HCT116 (cell line): ENCODE measurements around the gene JCHAIN. TPM values are rescaled to one million over a fixed set of nuclear protein-coding genes. Genes with fewer than 3 reads are reported as not detected.

ENCODE experiments used
- ATAC-seq: fragments of 200-7000 bp; cut with Tn5 transposase; 2 replicates; pipeline ENCODE4 v1.9.1; 2020; ENCODE audit warnings: mild to moderate bottlenecking, moderate library complexity
- BruUV-seq: library from RNA; stranded (reverse); fragments of 400-500 nt; replicated peaks from 2 replicates; lab custom pipeline; 2021; lab: Mats Ljungman, UMichigan
- CTCF ChIA-PET: fragments of 300-600 bp; sonication (Branson Sonifier 250); formaldehyde crosslinking; loops from one replicate; lab custom pipeline; 2021; ENCODE audit warnings: antibody characterized with exemption; lab: Charles Lee
- POLR2A ChIA-PET: fragments of 300-600, 350-600 bp; sonication (Branson Sonifier 250); formaldehyde crosslinking; loops from one replicate; lab custom pipeline; 2021; ENCODE audit warnings: antibody characterized with exemption; lab: Charles Lee
- RAD21 ChIA-PET, 2 experiments: fragments of 300-600 bp; sonication (Branson Sonifier 250); formaldehyde crosslinking; loops; one replicate each; lab custom pipeline; 2023; ENCODE audit warnings: low total read pairs in 2 of 2; ENCODE audit not compliant: uncharacterized antibody in 2 of 2, unreplicated experiment in 2 of 2, low non-redundant PET in 1 of 2; lab: Charles Lee
- DNase-seq: peaks from one replicate; pipeline ENCODE4 v3.0.0-alpha.2; 2010; ENCODE audit warnings: low read depth, low spot score
- H2AFZ ChIP-seq: fragments of 200-600 bp; shearing (Covaris generic), sonication (generic); 2 replicates; pipeline ENCODE4 v1.6.1; 2017; ENCODE audit warnings: low read depth, mixed run types, mixed read lengths, antibody characterized with exemption, low read length; ENCODE audit not compliant: poor library complexity, severe bottlenecking
- H3K27ac ChIP-seq: 2 replicates; pipeline ENCODE4 v1.5.1; 2012; ENCODE audit warnings: low read depth, low read length
- H3K27me3 ChIP-seq: fragments of 200-600 bp; sonication (generic); 2 replicates; pipeline ENCODE4 v1.6.1; 2016; ENCODE audit warnings: mixed run types, low read length, mixed read lengths; ENCODE audit not compliant: insufficient read depth
- H3K36me3 ChIP-seq, 2 experiments: fragments of 200-500 bp in 1 of 2; fragments of 200-600 bp in 1 of 2; sonication (Bioruptor generic) in 1 of 2; sonication (generic) in 1 of 2; 2 replicates each; pipeline versions ENCODE4 v1.5.1 to v1.6.1; 2014 to 2016; ENCODE audit warnings: low read length in 2 of 2, inconsistent platforms in 1 of 2, mixed read lengths in 1 of 2, mixed run types in 1 of 2; ENCODE audit not compliant: insufficient read depth in 2 of 2, control insufficient read depth in 1 of 2
- H3K4me1 ChIP-seq, 2 experiments: fragments of 200-600 bp in 1 of 2; sonication (generic) in 1 of 2; 2 replicates each; pipeline versions ENCODE4 v1.5.1 to v1.6.1; 2012 to 2017; ENCODE audit warnings: low read length in 2 of 2, inconsistent platforms in 1 of 2, mild to moderate bottlenecking in 1 of 2, mixed read lengths in 1 of 2, mixed run types in 1 of 2, moderate library complexity in 1 of 2; ENCODE audit not compliant: insufficient read depth in 2 of 2, control insufficient read depth in 1 of 2
- H3K4me2 ChIP-seq: fragments of 200-600 bp; sonication (generic); 2 replicates; pipeline ENCODE4 v1.6.1; 2017; ENCODE audit warnings: mixed run types, low read length, mixed read lengths
- H3K4me3 ChIP-seq, 2 experiments: fragments of 200-600 bp in 1 of 2; sonication (generic) in 1 of 2; replicated peaks in 1 of 2; 2 replicates each; pipeline ENCODE4 v1.5.1; 2011 to 2016; ENCODE audit warnings: low read length in 2 of 2, control low read depth in 1 of 2, low read depth in 1 of 2, mild to moderate bottlenecking in 1 of 2, mixed read lengths in 1 of 2, mixed run types in 1 of 2
- H3K79me2 ChIP-seq: fragments of 200-600 bp; sonication (generic); 2 replicates; pipeline ENCODE4 v1.6.1; 2017; ENCODE audit warnings: mild to moderate bottlenecking, mixed run types, low read length, moderate library complexity, mixed read lengths; ENCODE audit not compliant: insufficient read depth
- H3K9ac ChIP-seq: fragments of 200-600 bp; sonication (generic); 2 replicates; pipeline ENCODE4 v1.6.1; 2016; ENCODE audit warnings: low read length, mixed read lengths
- H3K9me2 ChIP-seq: fragments of 200-600 bp; sonication (generic), shearing (Covaris generic); 2 replicates; pipeline ENCODE4 v1.6.1; 2017; ENCODE audit warnings: mixed run types, mild to moderate bottlenecking, moderate library complexity; ENCODE audit not compliant: insufficient read depth
- H3K9me3 ChIP-seq, 2 experiments: fragments of 200-500 bp in 1 of 2; fragments of 200-600 bp in 1 of 2; sonication (Bioruptor generic) in 1 of 2; sonication (generic) in 1 of 2; 2 replicates each; pipeline ENCODE4 v1.6.1; 2014 to 2017; ENCODE audit warnings: low read length in 2 of 2, mixed read lengths in 2 of 2, inconsistent platforms in 1 of 2, low read depth in 1 of 2, mild to moderate bottlenecking in 1 of 2, mixed run types in 1 of 2, moderate library complexity in 1 of 2; ENCODE audit not compliant: control insufficient read depth in 1 of 2, insufficient read depth in 1 of 2
- H4K20me1 ChIP-seq: fragments of 200-600 bp; sonication (generic), shearing (Covaris generic); 2 replicates; pipeline ENCODE4 v1.6.1; 2017; ENCODE audit warnings: mixed run types, mild to moderate bottlenecking, moderate library complexity; ENCODE audit not compliant: insufficient read depth
- CBX3 ChIP-seq: IDR thresholded peaks from 2 replicates; pipeline ENCODE4 v1.6.1; 2012; ENCODE audit warnings: low read depth
- CEBPB ChIP-seq: IDR thresholded peaks from 2 replicates; pipeline ENCODE4 v1.6.1; 2012; ENCODE audit warnings: low read depth
- EGR1 ChIP-seq: IDR thresholded peaks from 2 replicates; pipeline ENCODE4 v1.6.1; 2012; ENCODE audit warnings: low read depth
- ELF1 ChIP-seq: IDR thresholded peaks from 2 replicates; pipeline ENCODE4 v1.6.1; 2012; ENCODE audit warnings: low read depth, borderline replicate concordance
- EZH2phosphoT487 ChIP-seq: fragments of 200-600 bp; IDR thresholded peaks from 2 replicates; pipeline ENCODE4 v1.6.1; 2018; ENCODE audit warnings: antibody characterized with exemption, borderline replicate concordance
- FOSL1 ChIP-seq: IDR thresholded peaks from 2 replicates; pipeline ENCODE4 v1.6.1; 2012; ENCODE audit warnings: low read depth
- JUND ChIP-seq: IDR thresholded peaks from 2 replicates; pipeline ENCODE4 v1.6.1; 2012
- POLR2A ChIP-seq: IDR thresholded peaks from 2 replicates; pipeline ENCODE4 v1.7.0; 2011; ENCODE audit warnings: borderline replicate concordance; ENCODE audit not compliant: insufficient read depth, insufficient read length; ENCODE audit errors: extremely low read depth
- RAD21 ChIP-seq: IDR thresholded peaks from 2 replicates; pipeline ENCODE4 v1.6.1; 2012; ENCODE audit warnings: low read depth, mild to moderate bottlenecking
- SIN3A ChIP-seq: IDR thresholded peaks from 2 replicates; pipeline ENCODE4 v1.6.1; 2012; ENCODE audit warnings: low read depth
- SRF ChIP-seq: IDR thresholded peaks from 2 replicates; pipeline ENCODE4 v1.6.1; 2012; ENCODE audit warnings: low read depth
- TCF7L2 ChIP-seq: IDR thresholded peaks from 2 replicates; pipeline ENCODE4 v1.7.0; 2011; ENCODE audit warnings: borderline replicate concordance, inconsistent platforms; ENCODE audit not compliant: insufficient read depth, insufficient read length; ENCODE audit errors: extremely low read depth
- YY1 ChIP-seq: IDR thresholded peaks from 2 replicates; pipeline ENCODE4 v1.6.1; 2011; ENCODE audit warnings: low read length, low read depth, moderate library complexity, mild to moderate bottlenecking; ENCODE audit not compliant: insufficient replicate concordance; ENCODE audit errors: extremely low read depth
- ZFX ChIP-seq: fragments of 450-650 bp; IDR thresholded peaks from 2 replicates; pipeline ENCODE4 v1.6.1; 2017
- ZNF274 ChIP-seq: fragments of 200-500 bp; sonication (Bioruptor generic); IDR thresholded peaks from 2 replicates; pipeline ENCODE4 v1.6.1; 2014; ENCODE audit warnings: mild to moderate bottlenecking, low read depth, low read length, inconsistent platforms
- intact Hi-C: fragments of 100-400 bp; cut with micrococcal nuclease; formaldehyde crosslinking; loops from 2 replicates; pipeline ENCODE4 v1.10.0; 2022
- total RNA-seq: library from RNA; stranded (reverse); gene quantifications from one replicate; pipeline ENCODE4 v1.2.1, GENCODE V29; 2021; ENCODE audit not compliant: unreplicated experiment
- TF ChIP-seq, protein P1 (sequence below): IDR thresholded peaks from 2 replicates; pipeline ENCODE4 v1.6.1; 2012
- TF ChIP-seq, protein P2 (sequence below): IDR thresholded peaks from 2 replicates; pipeline ENCODE4 v1.6.1; 2011; ENCODE audit warnings: mild to moderate bottlenecking, low read length, moderate library complexity; ENCODE audit not compliant: insufficient replicate concordance; ENCODE audit errors: extremely low read depth
- TF ChIP-seq, protein P3 (sequence below): IDR thresholded peaks from 2 replicates; pipeline ENCODE4 v1.6.1; 2012
- TF ChIP-seq, protein P4 (sequence below), 3 experiments: fragments of 200-600 bp in 1 of 3; sonication (generic) in 1 of 3; IDR thresholded peaks in 2 of 3; conservative IDR thresholded peaks in 1 of 3; 2 replicates each; pipeline ENCODE4 v1.5.1; 2012 to 2017; ENCODE audit warnings: low read depth in 2 of 3, low read length in 2 of 3, antibody characterized with exemption in 1 of 3, borderline replicate concordance in 1 of 3, control low read depth in 1 of 3, mild to moderate bottlenecking in 1 of 3, mixed read lengths in 1 of 3, mixed run types in 1 of 3, moderate library complexity in 1 of 3; ENCODE audit not compliant: insufficient read depth in 1 of 3

JCHAIN gene
- total RNA-seq, 1 experiment from 2014 or later: 0.79 TPM

DNA sequence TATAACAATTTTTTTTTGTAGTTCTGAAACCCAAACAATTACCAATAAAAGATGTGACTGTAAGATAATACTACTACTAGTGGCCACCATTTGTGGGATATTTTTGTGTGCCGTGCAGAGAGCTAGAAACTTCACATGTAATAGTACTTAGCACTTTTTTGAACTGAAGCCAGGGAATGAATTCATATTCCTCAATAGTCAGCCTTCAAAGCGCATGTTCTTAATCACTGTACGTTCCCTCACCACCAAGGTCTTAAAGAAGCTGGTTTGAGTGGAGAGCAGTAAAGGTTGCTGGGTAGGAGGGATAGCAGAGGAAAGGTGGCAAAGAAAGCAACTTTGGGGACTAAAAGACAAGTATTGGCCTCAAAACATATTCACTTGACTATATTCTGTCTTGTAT, 45.8 kb upstream of the JCHAIN start:
- H3K9me2 ChIP-seq: no peaks in the 10 kb centered on the region
- POLR2A ChIA-PET: interaction anchor here (0.6 kb wide), 1 partner anchor 41 kb away, joined by 6 read pairs; no protein-coding TSS in a partner anchor
- intact Hi-C loops: no loop called here

DNA sequence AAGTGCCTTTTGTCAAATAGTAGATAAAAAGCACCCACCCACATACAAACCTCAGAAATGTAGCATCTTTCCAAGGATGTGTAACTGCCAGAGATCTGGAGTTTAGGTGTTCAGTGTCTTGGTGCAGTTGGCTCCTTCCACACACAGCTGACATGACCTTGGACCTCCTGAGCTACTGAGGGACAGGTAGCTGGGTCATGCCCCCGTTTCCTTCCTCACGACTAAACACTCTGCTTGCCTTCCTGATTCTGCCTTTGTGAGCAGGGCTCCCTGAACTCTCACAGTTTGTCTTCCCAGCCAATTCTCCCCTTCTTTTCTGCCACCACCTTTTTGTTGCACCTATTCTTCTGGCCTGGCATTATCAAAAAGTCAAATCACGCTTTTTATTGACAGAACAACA, 45.3 kb upstream of the JCHAIN start:
- no peaks in the 10 kb centered on the region for H3K9me3 ChIP-seq
- H3K4me2 ChIP-seq: no peak overlapping the region
- no peaks in the 10 kb centered on the region for H3K9me2 ChIP-seq
- no peaks in the 10 kb centered on the region for H3K36me3 ChIP-seq
- DNase-seq (no peak), ATAC-seq (no peak)
- H4K20me1 ChIP-seq: no peaks in the 10 kb centered on the region
- H3K27me3 ChIP-seq: no peaks in the 10 kb centered on the region
- H3K79me2 ChIP-seq: peaks cover 50% of the 10 kb centered on the region
- peaks cover 3 to 6% of the 10 kb centered on the region in 2 experiments; a peak in 3 of 4 replicates for H3K4me1 ChIP-seq
- ChIA-PET RAD21 (no interaction called here), POLR2A (interaction anchor here (0.6 kb wide), 1 partner anchor 40 kb away, joined by 6 read pairs; no protein-coding TSS in a partner anchor), CTCF (no interaction called here)
- H3K27ac ChIP-seq: no peak overlapping the region
- H3K4me3 ChIP-seq: no peak overlapping the region
- no peak overlapping the region for H3K9ac ChIP-seq
- intact Hi-C loops: no loop called here
- no peak overlapping the region for H2AFZ ChIP-seq
- BruUV-seq: no TSS peak
- TF ChIP-seq, protein P1, sequence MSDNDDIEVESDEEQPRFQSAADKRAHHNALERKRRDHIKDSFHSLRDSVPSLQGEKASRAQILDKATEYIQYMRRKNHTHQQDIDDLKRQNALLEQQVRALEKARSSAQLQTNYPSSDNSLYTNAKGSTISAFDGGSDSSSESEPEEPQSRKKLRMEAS: no peak
- TF ChIP-seq SRF (no peak), RAD21 (no peak), ELF1 (no peak), EGR1 (no peak), FOSL1 (no peak), CBX3 (no peak), POLR2A (no peak), SIN3A (no peak), JUND (no peak), ZFX (no peak), YY1 (no peak), ZNF274 (no peak), TCF7L2 (no peak), CEBPB (no peak)
- TF ChIP-seq, protein P2, sequence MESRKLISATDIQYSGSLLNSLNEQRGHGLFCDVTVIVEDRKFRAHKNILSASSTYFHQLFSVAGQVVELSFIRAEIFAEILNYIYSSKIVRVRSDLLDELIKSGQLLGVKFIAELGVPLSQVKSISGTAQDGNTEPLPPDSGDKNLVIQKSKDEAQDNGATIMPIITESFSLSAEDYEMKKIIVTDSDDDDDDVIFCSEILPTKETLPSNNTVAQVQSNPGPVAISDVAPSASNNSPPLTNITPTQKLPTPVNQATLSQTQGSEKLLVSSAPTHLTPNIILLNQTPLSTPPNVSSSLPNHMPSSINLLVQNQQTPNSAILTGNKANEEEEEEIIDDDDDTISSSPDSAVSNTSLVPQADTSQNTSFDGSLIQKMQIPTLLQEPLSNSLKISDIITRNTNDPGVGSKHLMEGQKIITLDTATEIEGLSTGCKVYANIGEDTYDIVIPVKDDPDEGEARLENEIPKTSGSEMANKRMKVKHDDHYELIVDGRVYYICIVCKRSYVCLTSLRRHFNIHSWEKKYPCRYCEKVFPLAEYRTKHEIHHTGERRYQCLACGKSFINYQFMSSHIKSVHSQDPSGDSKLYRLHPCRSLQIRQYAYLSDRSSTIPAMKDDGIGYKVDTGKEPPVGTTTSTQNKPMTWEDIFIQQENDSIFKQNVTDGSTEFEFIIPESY: no peak
- TF ChIP-seq, protein P3, sequence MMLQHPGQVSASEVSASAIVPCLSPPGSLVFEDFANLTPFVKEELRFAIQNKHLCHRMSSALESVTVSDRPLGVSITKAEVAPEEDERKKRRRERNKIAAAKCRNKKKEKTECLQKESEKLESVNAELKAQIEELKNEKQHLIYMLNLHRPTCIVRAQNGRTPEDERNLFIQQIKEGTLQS: no peak
- TF ChIP-seq, protein P4, sequence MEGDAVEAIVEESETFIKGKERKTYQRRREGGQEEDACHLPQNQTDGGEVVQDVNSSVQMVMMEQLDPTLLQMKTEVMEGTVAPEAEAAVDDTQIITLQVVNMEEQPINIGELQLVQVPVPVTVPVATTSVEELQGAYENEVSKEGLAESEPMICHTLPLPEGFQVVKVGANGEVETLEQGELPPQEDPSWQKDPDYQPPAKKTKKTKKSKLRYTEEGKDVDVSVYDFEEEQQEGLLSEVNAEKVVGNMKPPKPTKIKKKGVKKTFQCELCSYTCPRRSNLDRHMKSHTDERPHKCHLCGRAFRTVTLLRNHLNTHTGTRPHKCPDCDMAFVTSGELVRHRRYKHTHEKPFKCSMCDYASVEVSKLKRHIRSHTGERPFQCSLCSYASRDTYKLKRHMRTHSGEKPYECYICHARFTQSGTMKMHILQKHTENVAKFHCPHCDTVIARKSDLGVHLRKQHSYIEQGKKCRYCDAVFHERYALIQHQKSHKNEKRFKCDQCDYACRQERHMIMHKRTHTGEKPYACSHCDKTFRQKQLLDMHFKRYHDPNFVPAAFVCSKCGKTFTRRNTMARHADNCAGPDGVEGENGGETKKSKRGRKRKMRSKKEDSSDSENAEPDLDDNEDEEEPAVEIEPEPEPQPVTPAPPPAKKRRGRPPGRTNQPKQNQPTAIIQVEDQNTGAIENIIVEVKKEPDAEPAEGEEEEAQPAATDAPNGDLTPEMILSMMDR (IDR thresholded peaks at IDR 0.05 in 2 of 3, conservative IDR thresholded peaks at IDR 0.05 in 1 of 3; ENCODE audit: borderline replicate concordance in 1 of 3, insufficient read depth in 1 of 3, low read depth in 2 of 3, low read length in 2 of 3): no peak

More for the DNA sequence above, 45.8 kb upstream of the JCHAIN start:
- H3K4me3 ChIP-seq: no peak overlapping the region
- TF ChIP-seq EZH2phosphoT487: no peak
- H4K20me1 ChIP-seq: no peaks in the 10 kb centered on the region
- peaks cover 44% of the 10 kb centered on the region for H3K79me2 ChIP-seq
- ATAC-seq (no peak), DNase-seq (no peak)
- ChIA-PET RAD21 (no interaction called here), CTCF (no interaction called here)
- H3K36me3 ChIP-seq: no peaks in the 10 kb centered on the region
- no peak overlapping the region for H3K9ac ChIP-seq
- H3K4me2 ChIP-seq: no peak overlapping the region
- BruUV-seq: no TSS peak
- H3K9me3 ChIP-seq: no peaks in the 10 kb centered on the region
- H3K27me3 ChIP-seq: no peaks in the 10 kb centered on the region
- H3K4me1 ChIP-seq: peaks cover 0 to under 1% of the 10 kb centered on the region in 2 experiments; a peak in 1 of 4 replicates
- no peak overlapping the region for H2AFZ ChIP-seq
- H3K27ac ChIP-seq: no peak overlapping the region
